ENCODE results near the gene PTPN4.

Gene PTPN4

DNA sequence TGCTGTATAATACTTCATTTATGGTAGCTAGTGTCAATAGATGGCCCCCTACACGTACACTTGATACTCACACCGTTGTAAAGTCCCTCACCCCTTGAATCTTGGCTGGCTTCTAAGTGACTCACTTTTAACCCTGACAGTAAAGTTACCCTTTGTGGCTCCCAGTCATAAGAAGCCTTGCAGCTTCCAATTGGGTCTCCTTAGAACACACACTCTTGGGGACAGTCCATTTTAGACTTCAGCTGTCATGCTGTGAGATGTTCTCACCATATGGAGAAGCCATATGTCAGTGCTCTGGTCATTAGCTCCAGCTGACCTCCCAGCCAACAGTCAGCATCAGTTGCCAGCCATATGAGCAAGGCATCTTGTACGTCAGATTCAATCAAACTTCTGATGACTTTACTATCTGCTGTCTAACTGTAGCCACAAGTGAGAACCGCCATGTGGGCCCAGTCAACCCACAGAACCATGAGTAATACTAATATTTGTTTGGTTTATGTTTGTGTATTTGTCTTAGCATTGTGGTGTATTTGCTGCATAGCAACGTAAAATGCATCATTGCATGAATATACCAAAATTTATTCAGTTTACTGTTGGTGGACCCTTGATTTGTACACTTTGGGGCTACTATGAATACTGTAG, 68.3 kb downstream of the PTPN4 start:
- H3K4me3 ChIP-seq (ENCODE audit: low read length) = no peak overlapping the region
- H3K79me2 ChIP-seq (ENCODE audit: low read length) = peaks cover 8% of the 10 kb centered on the region
- H2AFZ ChIP-seq (ENCODE audit: low read depth, low read length) = no peak overlapping the region
- no peaks in the 10 kb centered on the region for H3K27me3 ChIP-seq (ENCODE audit: low read depth, low read length)
- H3K9ac ChIP-seq (ENCODE audit: low read length) = no peak overlapping the region
- H3K36me3 ChIP-seq (replicated peaks; ENCODE audit: low read depth, low read length) = peaks cover 6% of the 10 kb centered on the region
- H3K4me2 ChIP-seq (ENCODE audit: low read length) = no peak overlapping the region
- H3K4me1 ChIP-seq (ENCODE audit: low read length) = peaks cover 18% of the 10 kb centered on the region
- peak; percentile 21 for TF ChIP-seq CTCF (IDR thresholded peaks at IDR 0.05; ENCODE audit: low read depth, low read length)
- TF ChIP-seq EZH2phosphoT487 (IDR thresholded peaks at IDR 0.05; ENCODE audit: low read depth) = no peak
- no peaks in the 10 kb centered on the region for H4K20me1 ChIP-seq (ENCODE audit: insufficient read depth, low read length)
- no peak overlapping the region for H3K27ac ChIP-seq (ENCODE audit: low read length)
- no peaks in the 10 kb centered on the region for H3K9me3 ChIP-seq (ENCODE audit: insufficient read depth, low read length)

- no peaks in the 10 kb centered on the region for H4K20me1 ChIP-seq (ENCODE audit: insufficient read depth, low read length)
- no peak overlapping the region for H3K9ac ChIP-seq (ENCODE audit: low read length)
- H3K36me3 ChIP-seq (replicated peaks; ENCODE audit: low read depth, low read length) = peaks cover 3% of the 10 kb centered on the region
- no peaks in the 10 kb centered on the region for H3K9me3 ChIP-seq (ENCODE audit: insufficient read depth, low read length)
- H3K4me3 ChIP-seq (ENCODE audit: low read length) = no peak overlapping the region
- peaks cover 8% of the 10 kb centered on the region for H3K4me1 ChIP-seq (ENCODE audit: low read length)
- TF ChIP-seq CTCF (IDR thresholded peaks at IDR 0.05; ENCODE audit: low read depth, low read length) = no peak
- no peak for TF ChIP-seq EZH2phosphoT487 (IDR thresholded peaks at IDR 0.05; ENCODE audit: low read depth)
- no peak overlapping the region for H3K27ac ChIP-seq (ENCODE audit: low read length)
- H3K27me3 ChIP-seq (ENCODE audit: low read depth, low read length) = no peaks in the 10 kb centered on the region
- peaks cover 7% of the 10 kb centered on the region; the same call in 1 of the 2 replicates for H3K79me2 ChIP-seq (ENCODE audit: low read length)
- H2AFZ ChIP-seq (ENCODE audit: low read depth, low read length) = no peak overlapping the region
- H3K4me2 ChIP-seq (ENCODE audit: low read length) = no peak overlapping the region
These were observed 76.9 kb downstream of the PTPN4 start for GRCh38 chr2:119836455-119837142.

- no peaks in the 10 kb centered on the region for H3K9me3 ChIP-seq (ENCODE audit: insufficient read depth, low read length)
- peaks cover 7% of the 10 kb centered on the region; the same call in 1 of the 2 replicates for H3K79me2 ChIP-seq (ENCODE audit: low read length)
- peaks cover 3% of the 10 kb centered on the region for H3K36me3 ChIP-seq (replicated peaks; ENCODE audit: low read depth, low read length)
These were observed 77.6 kb downstream of the PTPN4 start for GRCh38 chr2:119837350-119837749.

More at GRCh38 chr2:119837350-119837749, 77.6 kb downstream of the PTPN4 start:
- Histone ChIP-seq H3K9ac (ENCODE audit: low read length) (no peak overlapping the region), H3K4me2 (ENCODE audit: low read length) (no peak overlapping the region), H3K4me1 (ENCODE audit: low read length) (peaks cover 8% of the 10 kb centered on the region), H4K20me1 (ENCODE audit: insufficient read depth, low read length) (no peaks in the 10 kb centered on the region), H3K27ac (ENCODE audit: low read length) (no peak overlapping the region), H3K4me3 (ENCODE audit: low read length) (no peak overlapping the region), H3K27me3 (ENCODE audit: low read depth, low read length) (no peaks in the 10 kb centered on the region), H2AFZ (ENCODE audit: low read depth, low read length) (no peak overlapping the region)
- TF ChIP-seq CTCF (IDR thresholded peaks at IDR 0.05; ENCODE audit: low read depth, low read length) (no peak), EZH2phosphoT487 (IDR thresholded peaks at IDR 0.05; ENCODE audit: low read depth) (no peak)

Measured in OCI-LY3 (cell line).